Natural killer cell treated with Interleukin-12 subunit alpha and Interleukin-12 subunit beta and Interleukin-15 and Interleukin-18, amount 100 ng/mL, for 72 hours (primary cell): ENCODE results near the gene C9. TPM values are rescaled to one million over a fixed set of nuclear protein-coding genes. Genes with fewer than 3 reads are reported as not detected.
"Not testable (repeated sequence)": the region's sequence is repeated elsewhere in the genome, so short reads cannot be mapped to it uniquely, and the experiment has no call there.

Source experiments
- ATAC-seq, 2 donors: fragments of 150-1000 bp; cut with Tn5 transposase in 1 of 2; sonication (Bioruptor Pico), chemical (Tn5 transposase) in 1 of 2; 2 replicates each; pipeline ENCODE4 v1.10.0; 2021
- DNase-seq: peaks from one replicate; pipeline ENCODE4 v3.0.0; 2022; ENCODE audit warnings: low spot score
- H3K27ac Mint-ChIP-seq, 2 donors: 1 replicate in 1 of 2; 2 replicates in 1 of 2; pipeline ENCODE4 v1.8.0; 2022; ENCODE audit warnings: mixed read lengths in 2 of 2, mild to moderate bottlenecking in 1 of 2, moderate library complexity in 1 of 2
- H3K27me3 Mint-ChIP-seq, 2 donors: 1 replicate in 1 of 2; 2 replicates in 1 of 2; pipeline ENCODE4 v1.8.0; 2022; ENCODE audit warnings: mixed read lengths in 2 of 2
- H3K36me3 Mint-ChIP-seq: one replicate; pipeline ENCODE4 v1.8.0; 2022; ENCODE audit warnings: mixed read lengths
- H3K4me1 Mint-ChIP-seq, 2 donors: 1 replicate in 1 of 2; 2 replicates in 1 of 2; pipeline ENCODE4 v1.8.0; 2022; ENCODE audit warnings: low read depth in 2 of 2, mixed read lengths in 2 of 2, mild to moderate bottlenecking in 1 of 2
- H3K4me3 Mint-ChIP-seq: one replicate; pipeline ENCODE4 v1.8.0; 2022; ENCODE audit warnings: mixed read lengths
- H3K9me3 Mint-ChIP-seq: 2 replicates; pipeline ENCODE4 v1.8.0; 2022; ENCODE audit warnings: mixed read lengths
- total RNA-seq, 2 donors: library from RNA; stranded (reverse); gene quantifications; one replicate each; pipeline ENCODE4 v1.2.3, GENCODE V29; 2022

Gene C9
- total RNA-seq, 2 donors from 2014 or later, result not detected

- DNase-seq, result peak; percentile 69
- Mint-ChIP-seq H3K4me1 (peaks cover 59 to 73% of the 10 kb centered on the region in 2 donors), H3K4me3 (peak overlapping the region; percentile 68), H3K9me3 (no peaks in the 10 kb centered on the region), H3K27me3 (no peaks in the 10 kb centered on the region), H3K27ac (peak overlapping the region; percentile 59 to 63), H3K36me3 (no peaks in the 10 kb centered on the region)
- ATAC-seq, result peak; percentile 92 to 96
Measured at GRCh38 chr5:39256477-39257235, 107.6 kb downstream of the C9 start.

- H3K4me1 Mint-ChIP-seq, result peaks cover 52 to 67% of the 10 kb centered on the region in 2 donors
Measured at GRCh38 chr5:39255406-39255805, 108.9 kb downstream of the C9 start.

GRCh38 chr5:39254671-39255070 lies 109.6 kb downstream of the C9 start:
- DNase-seq, result no peak
- H3K36me3 Mint-ChIP-seq, result peaks cover 17% of the 10 kb centered on the region
- H3K4me3 Mint-ChIP-seq, result no peak overlapping the region
- peaks cover 4% of the 10 kb centered on the region for H3K9me3 Mint-ChIP-seq
- ATAC-seq, result no peak
- H3K27me3 Mint-ChIP-seq, result no peaks in the 10 kb centered on the region
- peak overlapping the region; percentile 2 to 33 for H3K27ac Mint-ChIP-seq
- H3K4me1 Mint-ChIP-seq, result peaks cover 51 to 66% of the 10 kb centered on the region in 2 donors

More at GRCh38 chr5:39255406-39255805, 108.9 kb downstream of the C9 start:
- H3K36me3 Mint-ChIP-seq, result peaks cover 9% of the 10 kb centered on the region
- peak overlapping the region; percentile 59 to 63 for H3K27ac Mint-ChIP-seq
- H3K27me3 Mint-ChIP-seq, result no peaks in the 10 kb centered on the region
- ATAC-seq (no peak), DNase-seq (no peak)
- peak overlapping the region; percentile 68 for H3K4me3 Mint-ChIP-seq
- no peaks in the 10 kb centered on the region for H3K9me3 Mint-ChIP-seq

- Mint-ChIP-seq H3K4me1 (peaks cover 46 to 62% of the 10 kb centered on the region in 2 donors), H3K27me3 (no peaks in the 10 kb centered on the region), H3K27ac (no peak overlapping the region), H3K9me3 (peaks cover 8% of the 10 kb centered on the region), H3K36me3 (peaks cover 23% of the 10 kb centered on the region), H3K4me3 (no peak overlapping the region)
- ATAC-seq, result no peak
- DNase-seq, result no peak
Measured at GRCh38 chr5:39253196-39253595, 111.1 kb downstream of the C9 start.

GRCh38 chr5:39249564-39250274 lies 114.6 kb downstream of the C9 start:
- ATAC-seq (peak in 1 of 2 donors; percentile 77), DNase-seq (no peak)
- H3K4me3 Mint-ChIP-seq, result no peak overlapping the region

GRCh38 chr5:39249069-39249468 lies 115.2 kb downstream of the C9 start:
- peaks cover 29% of the 10 kb centered on the region for H3K36me3 Mint-ChIP-seq
- no peak for DNase-seq
- peaks cover 8% of the 10 kb centered on the region for H3K9me3 Mint-ChIP-seq
- no peak overlapping the region for H3K4me3 Mint-ChIP-seq
- H3K27me3 Mint-ChIP-seq, result no peaks in the 10 kb centered on the region
- peak overlapping the region; percentile 36 to 76 for H3K27ac Mint-ChIP-seq
- ATAC-seq, result no peak
- peaks cover 31 to 51% of the 10 kb centered on the region in 2 donors for H3K4me1 Mint-ChIP-seq

More at GRCh38 chr5:39249564-39250274, 114.6 kb downstream of the C9 start:
- Mint-ChIP-seq H3K36me3 (peaks cover 29% of the 10 kb centered on the region), H3K9me3 (peaks cover 8% of the 10 kb centered on the region), H3K4me1 (peaks cover 35 to 49% of the 10 kb centered on the region in 2 donors), H3K27ac (peak overlapping the region; percentile 36 to 76), H3K27me3 (no peaks in the 10 kb centered on the region)

GRCh38 chr5:39240750-39241149 lies 123.5 kb downstream of the C9 start:
- Mint-ChIP-seq H3K27me3 (no peaks in the 10 kb centered on the region), H3K4me1 (peaks cover 32 to 49% of the 10 kb centered on the region in 2 donors), H3K4me3 (no peak overlapping the region), H3K36me3 (peaks cover 30% of the 10 kb centered on the region), H3K9me3 (peaks cover 6% of the 10 kb centered on the region), H3K27ac (peak overlapping the region in 1 of 2 donors; percentile 61)
- no peak for ATAC-seq
- DNase-seq, result no peak

GRCh38 chr5:39238366-39239105 lies 125.8 kb downstream of the C9 start:
- Mint-ChIP-seq H3K36me3 (peaks cover 24% of the 10 kb centered on the region), H3K9me3 (peaks cover 6% of the 10 kb centered on the region), H3K4me3 (peak overlapping the region; percentile 20), H3K4me1 (peaks cover 33 to 35% of the 10 kb centered on the region in 2 donors), H3K27me3 (no peaks in the 10 kb centered on the region), H3K27ac (peak overlapping the region; percentile 43 to 61)
- DNase-seq, result no peak
- ATAC-seq, result peak; percentile 59 to 65

- no peaks in the 10 kb centered on the region for H3K27me3 Mint-ChIP-seq
- ATAC-seq, result no peak
- peak overlapping the region; percentile 43 to 63 for H3K27ac Mint-ChIP-seq
- H3K36me3 Mint-ChIP-seq, result peaks cover 24% of the 10 kb centered on the region
- DNase-seq, result no peak
- peaks cover 46% of the 10 kb centered on the region in 2 donors for H3K4me1 Mint-ChIP-seq
- H3K4me3 Mint-ChIP-seq, result no peak overlapping the region
- peaks cover 6% of the 10 kb centered on the region for H3K9me3 Mint-ChIP-seq
Measured at GRCh38 chr5:39236718-39237117, 127.6 kb downstream of the C9 start.

- ATAC-seq, result no peak
- no peak overlapping the region for H3K27ac Mint-ChIP-seq
- H3K27me3 Mint-ChIP-seq, result no peaks in the 10 kb centered on the region
- peaks cover 21% of the 10 kb centered on the region for H3K36me3 Mint-ChIP-seq
- DNase-seq, result no peak
- H3K4me3 Mint-ChIP-seq, result no peak overlapping the region
- H3K4me1 Mint-ChIP-seq, result peaks cover 51 to 55% of the 10 kb centered on the region in 2 donors
- peaks cover 1% of the 10 kb centered on the region for H3K9me3 Mint-ChIP-seq
Measured at GRCh38 chr5:39235648-39236047, 128.6 kb downstream of the C9 start.

- H3K9me3 Mint-ChIP-seq, H3K27me3 Mint-ChIP-seq, H3K4me3 Mint-ChIP-seq, H3K36me3 Mint-ChIP-seq, ATAC-seq, DNase-seq, H3K27ac Mint-ChIP-seq: not testable (repeated sequence)
- peaks cover 53 to 54% of the 10 kb centered on the region in 2 donors for H3K4me1 Mint-ChIP-seq
Measured at GRCh38 chr5:39234494-39234893, 129.8 kb downstream of the C9 start.
